H1 (cell line): ENCODE measurements around the gene BBS9. TPM values are rescaled to one million over a fixed set of nuclear protein-coding genes. Genes with fewer than 3 reads are reported as not detected.

ENCODE experiments used
- CTCF ChIA-PET: fragments of 300-600 bp; sonication (Branson Sonifier 250); formaldehyde crosslinking; loops from one replicate; lab custom pipeline; 2021; ENCODE audit not compliant: partially characterized antibody; lab: Charles Lee
- POLR2A ChIA-PET: fragments of 300-600 bp; sonication (Branson Sonifier 250); formaldehyde crosslinking; loops from one replicate; lab custom pipeline; 2021; ENCODE audit warnings: inconsistent platforms; ENCODE audit not compliant: partially characterized antibody; lab: Charles Lee
- DNase-seq, 2 experiments: peaks; one replicate each; pipeline versions ENCODE4 v3.0.0 to v3.0.0-alpha.2; 2010 to 2022; ENCODE audit warnings: low spot score in 2 of 2, low read depth in 1 of 2, mixed read lengths in 1 of 2
- FAIRE-seq: peaks from 2 replicates; lab custom pipeline; 2011; peaks lifted over from hg19 to GRCh38; lab: Jason Lieb, UNC
- H2AFZ ChIP-seq: 2 replicates; pipeline ENCODE4 v1.8.1; 2012; ENCODE audit warnings: low read length, inconsistent platforms
- H2AK5ac ChIP-seq: 2 replicates; pipeline ENCODE4 v1.6.1; 2013; ENCODE audit warnings: low read depth, low read length
- H2BK120ac ChIP-seq: replicated peaks from 2 replicates; pipeline ENCODE3; 2013; ENCODE audit warnings: low read depth, low read length, inconsistent platforms
- H2BK12ac ChIP-seq: 2 replicates; pipeline ENCODE4 v1.6.1; 2013; ENCODE audit warnings: low read depth, low read length
- H2BK15ac ChIP-seq: 2 replicates; pipeline ENCODE4 v1.6.1; 2013; ENCODE audit warnings: low read length
- H2BK20ac ChIP-seq: 2 replicates; pipeline ENCODE4 v1.6.1; 2013; ENCODE audit warnings: low read length
- H2BK5ac ChIP-seq: 2 replicates; pipeline ENCODE4 v1.6.1; 2013; ENCODE audit warnings: low read depth, low read length
- H3K14ac ChIP-seq: 2 replicates; pipeline ENCODE4 v1.6.1; 2013; ENCODE audit warnings: inconsistent platforms; ENCODE audit not compliant: insufficient read length
- H3K18ac ChIP-seq: 2 replicates; pipeline ENCODE4 v1.6.1; 2013; ENCODE audit warnings: low read length; ENCODE audit errors: extremely low read depth
- H3K23ac ChIP-seq: 2 replicates; pipeline ENCODE4 v1.6.1; 2013; ENCODE audit warnings: inconsistent platforms; ENCODE audit not compliant: insufficient read length
- H3K23me2 ChIP-seq: 2 replicates; pipeline ENCODE4 v1.6.1; 2013; ENCODE audit warnings: low read depth, low read length
- H3K27ac ChIP-seq: 2 replicates; pipeline ENCODE4 v1.6.1; 2011; ENCODE audit warnings: low read depth, low read length, inconsistent platforms
- H3K27me3 ChIP-seq, 4 experiments: replicated peaks in 1 of 4; 1 replicate in 1 of 4; 2 replicates in 3 of 4; pipeline versions ENCODE4 v1.6.1 to v1.8.1; 2011 to 2013; ENCODE audit warnings: low read length in 3 of 4, mild to moderate bottlenecking in 3 of 4, inconsistent platforms in 2 of 4, mixed read lengths in 2 of 4, moderate library complexity in 1 of 4; ENCODE audit not compliant: control insufficient read depth in 3 of 4, insufficient read depth in 3 of 4; ENCODE audit errors: extremely low read depth in 1 of 4
- H3K36me3 ChIP-seq, 4 experiments: 2 replicates each; pipeline versions ENCODE4 v1.6.1 to v1.8.1; 2011 to 2013; ENCODE audit warnings: mild to moderate bottlenecking in 4 of 4, low read length in 3 of 4, moderate library complexity in 2 of 4, control low read depth in 1 of 4, inconsistent platforms in 1 of 4; ENCODE audit not compliant: insufficient read depth in 4 of 4, control insufficient read depth in 2 of 4
- H3K4ac ChIP-seq: replicated peaks from 2 replicates; pipeline ENCODE3; 2013; ENCODE audit warnings: low read length, low read depth, mixed read lengths, inconsistent platforms; ENCODE audit not compliant: insufficient read length
- H3K4me1 ChIP-seq, 4 experiments: replicated peaks in 1 of 4; 1 replicate in 1 of 4; 2 replicates in 3 of 4; pipeline versions ENCODE4 v1.6.1 to v1.8.1; 2011 to 2013; ENCODE audit warnings: low read length in 3 of 4, inconsistent platforms in 2 of 4, mixed read lengths in 1 of 4; ENCODE audit not compliant: insufficient read depth in 4 of 4, control insufficient read depth in 3 of 4
- H3K4me2 ChIP-seq, 2 experiments: 2 replicates each; pipeline versions ENCODE4 v1.6.1 to v1.8.1; 2011 to 2013; ENCODE audit warnings: low read depth in 2 of 2, low read length in 2 of 2, control low read depth in 1 of 2, inconsistent platforms in 1 of 2, mild to moderate bottlenecking in 1 of 2; ENCODE audit not compliant: insufficient read depth in 1 of 2
- H3K4me3 ChIP-seq, 4 experiments: fragments of 200-600, 300-600 bp in 1 of 4; sonication (generic), shearing (Covaris generic), sonication (Bioruptor Twin) in 1 of 4; 2 replicates each; pipeline versions ENCODE4 v1.5.1 to v1.8.1; 2011 to 2016; ENCODE audit warnings: low read length in 4 of 4, low read depth in 3 of 4, control low read depth in 2 of 4, inconsistent platforms in 2 of 4, mild to moderate bottlenecking in 2 of 4, mixed read lengths in 1 of 4, moderate library complexity in 1 of 4; ENCODE audit not compliant: insufficient read depth in 2 of 4; ENCODE audit errors: extremely low read depth in 1 of 4
- H3K56ac ChIP-seq: replicated peaks from 2 replicates; pipeline ENCODE3; 2013; ENCODE audit warnings: low read depth, mild to moderate bottlenecking, mixed read lengths, low read length, inconsistent platforms; ENCODE audit not compliant: insufficient read length
- H3K79me1 ChIP-seq: 2 replicates; pipeline ENCODE4 v1.6.1; 2013; ENCODE audit warnings: low read depth, low read length, control low read depth
- H3K79me2 ChIP-seq, 2 experiments: 2 replicates each; pipeline versions ENCODE4 v1.6.1 to v1.8.1; 2012 to 2013; ENCODE audit warnings: low read length in 2 of 2, mild to moderate bottlenecking in 2 of 2, inconsistent platforms in 1 of 2; ENCODE audit not compliant: insufficient read depth in 2 of 2, control insufficient read depth in 1 of 2
- H3K9ac ChIP-seq, 4 experiments: replicated peaks in 1 of 4; 1 replicate in 1 of 4; 2 replicates in 3 of 4; pipeline versions ENCODE4 v1.6.1 to v1.8.1; 2011 to 2013; ENCODE audit warnings: low read depth in 3 of 4, low read length in 3 of 4, control low read depth in 2 of 4, mild to moderate bottlenecking in 2 of 4, moderate library complexity in 2 of 4, inconsistent platforms in 1 of 4; ENCODE audit errors: extremely low read depth in 1 of 4
- H3K9me3 ChIP-seq, 2 experiments: 2 replicates each; pipeline versions ENCODE4 v1.6.1 to v1.8.1; 2012 to 2013; ENCODE audit warnings: mild to moderate bottlenecking in 2 of 2, moderate library complexity in 2 of 2, control low read depth in 1 of 2, inconsistent platforms in 1 of 2, low read depth in 1 of 2, low read length in 1 of 2, mixed read lengths in 1 of 2; ENCODE audit not compliant: insufficient read depth in 2 of 2
- H4K20me1 ChIP-seq, 2 experiments: replicated peaks in 1 of 2; 2 replicates each; pipeline versions ENCODE3 to v1.8.1; 2011 to 2013; ENCODE audit warnings: inconsistent platforms in 2 of 2, low read length in 2 of 2, mild to moderate bottlenecking in 1 of 2; ENCODE audit not compliant: insufficient read depth in 2 of 2, control insufficient read depth in 1 of 2
- H4K5ac ChIP-seq: 2 replicates; pipeline ENCODE4 v1.6.1; 2013; ENCODE audit warnings: low read length, low read depth, mixed read lengths, inconsistent platforms; ENCODE audit not compliant: insufficient read length
- H4K8ac ChIP-seq: 2 replicates; pipeline ENCODE4 v1.8.0; 2013; ENCODE audit warnings: mild to moderate bottlenecking, moderate library complexity, low read length, inconsistent platforms; ENCODE audit not compliant: insufficient read depth; ENCODE audit errors: extremely low read depth
- H4K91ac ChIP-seq: replicated peaks from 2 replicates; pipeline ENCODE3; 2013; ENCODE audit warnings: low read length, mixed read lengths, inconsistent platforms; ENCODE audit not compliant: insufficient read length
- CHD1 ChIP-seq: IDR thresholded peaks from 2 replicates; pipeline ENCODE4 v1.6.1; 2012; ENCODE audit warnings: low read depth, low read length, improper control_type of control experiment
- EZH2 ChIP-seq: fragments of 200-600 bp; sonication (generic); IDR thresholded peaks from 2 replicates; pipeline ENCODE4 v1.7.1; 2012; ENCODE audit warnings: low read depth, mild to moderate bottlenecking, moderate library complexity, low read length, inconsistent platforms; ENCODE audit not compliant: severe bottlenecking
- GTF2F1 ChIP-seq: IDR thresholded peaks from 2 replicates; pipeline ENCODE4 v1.6.1; 2012; ENCODE audit warnings: low read depth, low read length, improper control_type of control experiment, borderline replicate concordance
- HDAC2 ChIP-seq, 2 experiments: fragments of 300-600 bp in 1 of 2; sonication (generic) in 1 of 2; IDR thresholded peaks; 2 replicates each; pipeline ENCODE4 v1.6.1; 2011 to 2012; ENCODE audit warnings: low read depth in 2 of 2, low read length in 2 of 2, mild to moderate bottlenecking in 2 of 2, moderate library complexity in 2 of 2, borderline replicate concordance in 1 of 2, inconsistent platforms in 1 of 2
- KDM5A ChIP-seq: fragments of 200-600 bp; IDR thresholded peaks from 2 replicates; pipeline ENCODE4 v1.7.1; 2012; ENCODE audit warnings: mild to moderate bottlenecking, low read length, inconsistent platforms, mixed read lengths
- NANOG ChIP-seq: IDR thresholded peaks from 2 replicates; pipeline ENCODE4 v1.6.1; 2011; ENCODE audit warnings: low read length, low read depth, mild to moderate bottlenecking, inconsistent platforms; ENCODE audit not compliant: insufficient read depth, poor library complexity, severe bottlenecking
- POLR2A ChIP-seq, 2 experiments: IDR thresholded peaks; 1 replicate in 1 of 2; 2 replicates in 1 of 2; pipeline ENCODE4 v1.6.1; 2011; ENCODE audit warnings: low read depth in 2 of 2, low read length in 2 of 2, mild to moderate bottlenecking in 2 of 2; ENCODE audit errors: control extremely low read depth in 1 of 2
- RAD21 ChIP-seq, 2 experiments: IDR thresholded peaks in 1 of 2; conservative IDR thresholded peaks in 1 of 2; 2 replicates each; pipeline ENCODE4 v1.6.1; 2011; ENCODE audit warnings: low read depth in 2 of 2, low read length in 2 of 2, improper control_type of control experiment in 1 of 2, inconsistent platforms in 1 of 2, mild to moderate bottlenecking in 1 of 2, moderate library complexity in 1 of 2
- SAP30 ChIP-seq: fragments of 300-600 bp; sonication (generic); IDR thresholded peaks from 2 replicates; pipeline ENCODE4 v1.7.1; 2012; ENCODE audit warnings: low read length, moderate library complexity, mild to moderate bottlenecking, inconsistent platforms; ENCODE audit not compliant: insufficient read depth, insufficient replicate concordance
- TEAD4 ChIP-seq: IDR thresholded peaks from 2 replicates; pipeline ENCODE4 v1.6.1; 2012; ENCODE audit warnings: low read depth, low read length, inconsistent platforms, mixed read lengths
- ZNF274 ChIP-seq: IDR thresholded peaks from 2 replicates; pipeline ENCODE4 v1.7.0; 2012; ENCODE audit warnings: low read length, borderline replicate concordance; ENCODE audit errors: extremely low read depth
- WGBS, 2 experiments: shearing (Covaris generic) in 1 of 2; methylation state at CpG; one replicate each; pipeline versions ENCODE4 v1.1.6 to v1.1.7; 2013 to 2015; ENCODE audit warnings: low lambda C conversion rate in 2 of 2, mixed read lengths in 2 of 2, inconsistent platforms in 1 of 2, low coverage in 1 of 2, missing lambda C conversion rate in 1 of 2; ENCODE audit not compliant: insufficient replicate concordance in 2 of 2, insufficient coverage in 1 of 2, insufficient read length in 1 of 2; ENCODE audit errors: extremely low coverage in 1 of 2, missing lambda C conversion rate in 1 of 2; 5-methylcytosine and 5-hydroxymethylcytosine counted together
- polyA plus RNA-seq, 7 experiments: library from polyadenylated mRNA; depleted of rRNA in 3 of 7; stranded (reverse) in 5 of 7; unstranded in 2 of 7; fragments of >200 nt in 5 of 7; fragments of 200-250 nt in 2 of 7; gene quantifications; 1 replicate in 5 of 7; 2 replicates in 1 of 7; 4 replicates in 1 of 7; pipeline versions ENCODE4 v1.2.1 to v1.2.3, GENCODE V29; 2011 to 2013; ENCODE audit warnings: missing spikeins in 2 of 7, mixed read lengths in 2 of 7
- total RNA-seq: library from RNA; stranded (reverse); fragmentation: NEBNext Ultra II Directional; extraction: Animal tissue kit (Norgen Biotek cat#: 25700); gene quantifications from 2 replicates; pipeline ENCODE4 v1.2.1, GENCODE V29; 2021
- TF ChIP-seq, protein P1 (sequence below): IDR thresholded peaks from 2 replicates; pipeline ENCODE4 v1.6.1; 2012; ENCODE audit warnings: inconsistent platforms

Gene BBS9
- total and polyA plus RNA-seq, 2 of the 8 experiments (the other 6 are each of a cell fraction or from before 2014, with no cell fraction given), result 22.3 to 37.0 TPM

GRCh38 chr7:33539198-33539597 is 409.8 kb downstream of the BBS9 start:
- no peaks in the 10 kb centered on the region for H3K23me2 ChIP-seq
- H4K5ac ChIP-seq, result no peak overlapping the region
- H3K4me2 ChIP-seq, result no peak overlapping the region
- no peak overlapping the region for H3K23ac ChIP-seq
- no peaks in the 10 kb centered on the region for H3K27me3 ChIP-seq
- peaks cover 8 to 9% of the 10 kb centered on the region in 2 experiments for H3K9me3 ChIP-seq
- H3K14ac ChIP-seq, result no peak overlapping the region
- H3K4ac ChIP-seq, result no peak overlapping the region
- no peak overlapping the region for H2BK12ac ChIP-seq
- no peak overlapping the region for H2AK5ac ChIP-seq
- no peak overlapping the region for H3K56ac ChIP-seq
- no peak overlapping the region for H3K4me3 ChIP-seq
- H3K27ac ChIP-seq, result no peak overlapping the region
- H3K4me1 ChIP-seq, result peaks cover 0 to 8% (median 2%) of the 10 kb centered on the region in 4 experiments; a peak in 2 of 7 replicates
- peaks cover 0 to 14% (median 6%) of the 10 kb centered on the region in 4 experiments; a peak in 3 of 8 replicates for H3K36me3 ChIP-seq
- no peak overlapping the region for H3K18ac ChIP-seq
- no peak for FAIRE-seq
- H2AFZ ChIP-seq, result no peak overlapping the region
- POLR2A ChIA-PET, result no interaction called here
- H4K8ac ChIP-seq, result no peak overlapping the region
- no peak overlapping the region for H4K91ac ChIP-seq
- no peak overlapping the region for H3K9ac ChIP-seq
- WGBS, 2 experiments, result 93% methylated on average over 2 of the region's 2 CpGs; no CpG with 5 or more reads in 1 of the 2 experiments
- CTCF ChIA-PET, result interaction anchor here (0.6 to 1.6 kb wide), 2 partner anchors 80 to 1225 kb away, joined by 3 to 4 read pairs; no protein-coding TSS in a partner anchor
- no peaks in the 10 kb centered on the region for H4K20me1 ChIP-seq
- H3K79me2 ChIP-seq, result no peaks in the 10 kb centered on the region
- DNase-seq, result no peak
- no peak overlapping the region for H2BK15ac ChIP-seq
- no peak overlapping the region for H2BK20ac ChIP-seq
- H3K79me1 ChIP-seq, result no peaks in the 10 kb centered on the region
- no peak overlapping the region for H2BK120ac ChIP-seq
- no peak overlapping the region for H2BK5ac ChIP-seq
- TF ChIP-seq NANOG (no peak), EZH2 (no peak), GTF2F1 (no peak), ZNF274 (no peak), RAD21 (IDR thresholded peaks at IDR 0.05 in 1 of 2, conservative IDR thresholded peaks at IDR 0.05 in 1 of 2; ENCODE audit: low read depth in 2 of 2, low read length in 2 of 2) (no peak), CHD1 (no peak), POLR2A (IDR thresholded peaks at IDR 0.05; ENCODE audit: control extremely low read depth in 1 of 2, low read depth in 2 of 2, low read length in 2 of 2) (no peak), KDM5A (no peak), HDAC2 (IDR thresholded peaks at IDR 0.05; ENCODE audit: borderline replicate concordance in 1 of 2, low read depth in 2 of 2, low read length in 2 of 2) (no peak), SAP30 (no peak), TEAD4 (no peak)
- TF ChIP-seq, protein P1, sequence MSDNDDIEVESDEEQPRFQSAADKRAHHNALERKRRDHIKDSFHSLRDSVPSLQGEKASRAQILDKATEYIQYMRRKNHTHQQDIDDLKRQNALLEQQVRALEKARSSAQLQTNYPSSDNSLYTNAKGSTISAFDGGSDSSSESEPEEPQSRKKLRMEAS, result no peak
